ENCODE data around the gene DUS1L. TPM values are rescaled to one million over a fixed set of nuclear protein-coding genes. Genes with fewer than 3 reads are reported as not detected.
A peak's percentile ranks its signal among the peaks of the same experiment; 100 is the strongest.

Gene DUS1L
- polyA plus RNA-seq, 1 donor (not counting 4 experiments of a cell fraction or from before 2014, with no cell fraction given), result 49.1 TPM

GRCh38 chr17:82106688-82107305 lies 41.2 kb upstream of the DUS1L start:
- peaks cover 29% of the 10 kb centered on the region for H3K4me1 ChIP-seq (ENCODE audit: control insufficient read depth, extremely low read depth, insufficient read depth, low read length)
- H4K20me1 ChIP-seq (ENCODE audit: control insufficient read depth, extremely low read depth, insufficient read depth, low read length), result no peaks in the 10 kb centered on the region
- H3K27ac ChIP-seq (ENCODE audit: control insufficient read depth, insufficient read depth, low read length), result no peak overlapping the region
- H3K4me2 ChIP-seq (ENCODE audit: control insufficient read depth, extremely low read depth, insufficient read depth, low read depth, low read length), result peak overlapping the region; percentile 56
- FAIRE-seq, result no peak
- H3K9me1 ChIP-seq (ENCODE audit: control insufficient read depth, extremely low read depth, insufficient read depth, low read length), result peaks cover 2% of the 10 kb centered on the region
- peak overlapping the region; percentile 4 for H2AFZ ChIP-seq (ENCODE audit: control insufficient read depth, low read length)
- no peak for DNase-seq (ENCODE audit: low read depth, low spot score)
- no peaks in the 10 kb centered on the region for H3K27me3 ChIP-seq (ENCODE audit: control insufficient read depth, extremely low read depth, insufficient read depth, low read length)
- H3K79me2 ChIP-seq (ENCODE audit: control insufficient read depth, insufficient read depth, low read length), result no peaks in the 10 kb centered on the region
- peak overlapping the region in 1 of 3 experiments; percentile 8 for H3K4me3 ChIP-seq (ENCODE audit: control insufficient read depth in 2 of 3, extremely low read depth in 1 of 3, insufficient read depth in 2 of 3, low read depth in 1 of 3, low read length in 3 of 3)
- no peak overlapping the region for H3K9ac ChIP-seq (ENCODE audit: control insufficient read depth, extremely low read depth, insufficient read depth, low read length)
- no peak for TF ChIP-seq CTCF (optimal IDR thresholded peaks at IDR 0.05 in 1 of 3, IDR thresholded peaks at IDR 0.05 in 1 of 3, conservative IDR thresholded peaks at IDR 0.05 in 1 of 3; ENCODE audit: extremely low read depth in 1 of 3, insufficient read depth in 2 of 3, low read length in 3 of 3)
- no peak for TF ChIP-seq EZH2 (IDR thresholded peaks at IDR 0.05; ENCODE audit: low read length)
- H3K36me3 ChIP-seq (ENCODE audit: control insufficient read depth in 2 of 2, extremely low read depth in 1 of 2, insufficient read depth in 2 of 2, low read length in 2 of 2), result peaks cover 2 to 6% of the 10 kb centered on the region in 2 experiments
- dilution Hi-C loops (cut with MboI; ENCODE audit: extremely low pct_ligation_motif_present, low sequenced_read_pairs), result no loop called here
- H3K9me3 ChIP-seq (ENCODE audit: control insufficient read depth, low read depth, low read length), result no peaks in the 10 kb centered on the region

- Histone ChIP-seq H3K4me3 (ENCODE audit: control insufficient read depth in 2 of 3, extremely low read depth in 1 of 3, insufficient read depth in 2 of 3, low read depth in 1 of 3, low read length in 3 of 3) (peak overlapping the region in 1 of 3 experiments; percentile 8), H3K9me3 (ENCODE audit: control insufficient read depth, low read depth, low read length) (no peaks in the 10 kb centered on the region), H3K4me1 (ENCODE audit: control insufficient read depth, extremely low read depth, insufficient read depth, low read length) (peaks cover 29% of the 10 kb centered on the region), H3K9me1 (ENCODE audit: control insufficient read depth, extremely low read depth, insufficient read depth, low read length) (peaks cover 2% of the 10 kb centered on the region), H2AFZ (ENCODE audit: control insufficient read depth, low read length) (peak overlapping the region; percentile 45), H4K20me1 (ENCODE audit: control insufficient read depth, extremely low read depth, insufficient read depth, low read length) (no peaks in the 10 kb centered on the region), H3K27me3 (ENCODE audit: control insufficient read depth, extremely low read depth, insufficient read depth, low read length) (no peaks in the 10 kb centered on the region), H3K79me2 (ENCODE audit: control insufficient read depth, insufficient read depth, low read length) (no peaks in the 10 kb centered on the region), H3K36me3 (ENCODE audit: control insufficient read depth in 2 of 2, extremely low read depth in 1 of 2, insufficient read depth in 2 of 2, low read length in 2 of 2) (peaks cover 2 to 6% of the 10 kb centered on the region in 2 experiments), H3K27ac (ENCODE audit: control insufficient read depth, insufficient read depth, low read length) (peak overlapping the region; percentile 2), H3K9ac (ENCODE audit: control insufficient read depth, extremely low read depth, insufficient read depth, low read length) (peak overlapping the region; percentile 15), H3K4me2 (ENCODE audit: control insufficient read depth, extremely low read depth, insufficient read depth, low read depth, low read length) (peak overlapping the region; percentile 56)
- DNase-seq (ENCODE audit: low read depth, low spot score) (no peak), FAIRE-seq (peak; percentile 74)
- dilution Hi-C loops (cut with MboI; ENCODE audit: extremely low pct_ligation_motif_present, low sequenced_read_pairs), result no loop called here
- TF ChIP-seq CTCF (optimal IDR thresholded peaks at IDR 0.05 in 1 of 3, IDR thresholded peaks at IDR 0.05 in 1 of 3, conservative IDR thresholded peaks at IDR 0.05 in 1 of 3; ENCODE audit: extremely low read depth in 1 of 3, insufficient read depth in 2 of 3, low read length in 3 of 3) (peak; percentile 26 to 36 (median 29)), EZH2 (IDR thresholded peaks at IDR 0.05; ENCODE audit: low read length) (no peak)
Measured at GRCh38 chr17:82105882-82106687, 40.5 kb upstream of the DUS1L start.

All from keratinocyte (primary cell).